ENCODE results near the gene KPNA1. TPM values are rescaled to one million over a fixed set of nuclear protein-coding genes. Genes with fewer than 3 reads are reported as not detected.

Gene KPNA1
- total RNA-seq, 1 donor from 2014 or later = 73.4 TPM

DNA sequence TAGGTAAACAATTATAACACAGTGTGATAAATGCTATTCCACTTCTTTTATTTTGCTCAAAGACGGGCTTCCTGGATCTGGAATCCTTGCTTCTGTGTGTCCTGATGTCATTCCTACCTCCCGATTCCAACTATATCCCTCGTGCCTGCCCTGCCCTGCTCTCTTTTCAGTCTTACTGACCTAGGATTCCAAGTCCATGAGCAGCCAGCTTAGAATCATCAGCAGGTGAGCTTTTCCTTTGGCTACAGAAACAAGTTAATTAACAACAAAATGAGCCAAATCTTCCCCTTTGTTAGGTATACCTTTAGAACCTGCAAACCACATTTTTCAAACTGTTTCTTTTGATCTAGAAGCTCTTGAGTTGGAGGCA lies 21.9 kb upstream of the KPNA1 start:
- peaks cover 70% of the 10 kb centered on the region for H3K36me3 Mint-ChIP-seq (ENCODE audit: unreplicated experiment)
- TF ChIP-seq, protein P1, sequence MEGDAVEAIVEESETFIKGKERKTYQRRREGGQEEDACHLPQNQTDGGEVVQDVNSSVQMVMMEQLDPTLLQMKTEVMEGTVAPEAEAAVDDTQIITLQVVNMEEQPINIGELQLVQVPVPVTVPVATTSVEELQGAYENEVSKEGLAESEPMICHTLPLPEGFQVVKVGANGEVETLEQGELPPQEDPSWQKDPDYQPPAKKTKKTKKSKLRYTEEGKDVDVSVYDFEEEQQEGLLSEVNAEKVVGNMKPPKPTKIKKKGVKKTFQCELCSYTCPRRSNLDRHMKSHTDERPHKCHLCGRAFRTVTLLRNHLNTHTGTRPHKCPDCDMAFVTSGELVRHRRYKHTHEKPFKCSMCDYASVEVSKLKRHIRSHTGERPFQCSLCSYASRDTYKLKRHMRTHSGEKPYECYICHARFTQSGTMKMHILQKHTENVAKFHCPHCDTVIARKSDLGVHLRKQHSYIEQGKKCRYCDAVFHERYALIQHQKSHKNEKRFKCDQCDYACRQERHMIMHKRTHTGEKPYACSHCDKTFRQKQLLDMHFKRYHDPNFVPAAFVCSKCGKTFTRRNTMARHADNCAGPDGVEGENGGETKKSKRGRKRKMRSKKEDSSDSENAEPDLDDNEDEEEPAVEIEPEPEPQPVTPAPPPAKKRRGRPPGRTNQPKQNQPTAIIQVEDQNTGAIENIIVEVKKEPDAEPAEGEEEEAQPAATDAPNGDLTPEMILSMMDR (IDR thresholded peaks at IDR 0.05) = no peak
- H3K4me1 Mint-ChIP-seq (ENCODE audit: unreplicated experiment) = peaks cover 3% of the 10 kb centered on the region
- H3K27ac Mint-ChIP-seq (ENCODE audit: unreplicated experiment) = no peak overlapping the region
- no peak for DNase-seq (ENCODE audit: extremely low spot score, unreplicated experiment)
- no peaks in the 10 kb centered on the region for H3K9me3 Mint-ChIP-seq (ENCODE audit: unreplicated experiment)
- no peaks in the 10 kb centered on the region for H3K27me3 Mint-ChIP-seq (ENCODE audit: unreplicated experiment)
- H3K4me3 Mint-ChIP-seq (ENCODE audit: unreplicated experiment) = no peak overlapping the region

DNA sequence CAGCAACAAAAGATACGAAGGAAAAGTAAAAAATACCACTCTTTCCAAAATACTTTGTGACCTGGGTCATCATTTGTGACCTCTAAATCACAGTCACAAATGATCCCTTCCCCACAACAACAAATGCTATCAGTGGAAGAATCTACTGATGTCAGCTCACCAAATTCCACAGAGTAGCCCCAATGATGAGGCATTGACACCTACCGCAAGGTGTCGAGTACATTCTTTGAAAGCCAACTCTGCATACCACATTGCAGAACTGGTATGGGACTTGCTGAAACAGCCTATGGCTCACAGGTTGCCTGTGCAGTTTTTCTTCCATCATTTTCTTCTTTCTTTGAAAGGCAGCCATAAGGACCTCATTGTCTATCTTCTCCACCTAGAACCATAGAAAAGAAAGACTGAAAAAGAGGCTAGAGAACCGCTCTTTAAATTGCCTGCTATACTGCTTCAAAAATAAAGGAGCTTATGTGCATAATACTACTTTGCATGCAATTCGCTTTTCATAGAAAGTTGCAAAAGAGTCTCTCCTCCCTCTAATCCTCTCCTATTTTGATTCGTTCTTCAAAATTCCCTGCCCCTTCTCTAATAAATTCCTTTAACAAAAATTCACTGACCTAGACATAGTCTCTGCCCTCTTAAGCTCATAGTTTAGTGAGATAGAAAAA lies 21.4 kb upstream of the KPNA1 start:
- H3K27me3 Mint-ChIP-seq (ENCODE audit: unreplicated experiment) = no peaks in the 10 kb centered on the region
- H3K9me3 Mint-ChIP-seq (ENCODE audit: unreplicated experiment) = no peaks in the 10 kb centered on the region
- H3K27ac Mint-ChIP-seq (ENCODE audit: unreplicated experiment) = no peak overlapping the region

DNA sequence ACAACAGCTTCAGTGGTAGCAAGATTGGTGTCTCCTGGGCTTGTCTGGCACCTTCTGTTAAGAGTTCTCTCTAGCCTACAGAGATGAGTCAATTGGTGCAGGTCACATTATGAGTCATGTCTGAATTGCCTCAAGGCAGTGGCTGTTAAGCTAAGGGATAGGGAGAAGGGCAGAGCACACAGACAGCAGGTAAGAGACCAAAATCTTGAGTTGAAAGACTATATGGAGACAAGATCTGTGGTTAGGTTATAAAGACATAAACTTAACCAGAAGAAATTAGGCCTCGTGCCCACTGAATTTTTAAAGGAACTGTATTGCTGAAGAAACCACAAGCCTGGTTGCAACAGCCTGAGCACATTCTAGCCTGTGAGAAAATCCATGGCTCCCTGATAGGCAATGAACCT lies 19.2 kb upstream of the KPNA1 start:
- no peak for DNase-seq (ENCODE audit: extremely low spot score, unreplicated experiment)
- Mint-ChIP-seq H3K9me3 (ENCODE audit: unreplicated experiment) (no peaks in the 10 kb centered on the region), H3K36me3 (ENCODE audit: unreplicated experiment) (peaks cover 61% of the 10 kb centered on the region), H3K4me3 (ENCODE audit: unreplicated experiment) (no peak overlapping the region), H3K27ac (ENCODE audit: unreplicated experiment) (no peak overlapping the region), H3K4me1 (ENCODE audit: unreplicated experiment) (peaks cover 3% of the 10 kb centered on the region), H3K27me3 (ENCODE audit: unreplicated experiment) (no peaks in the 10 kb centered on the region)
- TF ChIP-seq, protein P1 (IDR thresholded peaks at IDR 0.05) = no peak

More for the DNA sequence above, 21.4 kb upstream of the KPNA1 start:
- Mint-ChIP-seq H3K4me1 (ENCODE audit: unreplicated experiment) (peaks cover 3% of the 10 kb centered on the region), H3K4me3 (ENCODE audit: unreplicated experiment) (no peak overlapping the region), H3K36me3 (ENCODE audit: unreplicated experiment) (peaks cover 69% of the 10 kb centered on the region)
- TF ChIP-seq, protein P1 (IDR thresholded peaks at IDR 0.05) = no peak
- no peak for DNase-seq (ENCODE audit: extremely low spot score, unreplicated experiment)

DNA sequence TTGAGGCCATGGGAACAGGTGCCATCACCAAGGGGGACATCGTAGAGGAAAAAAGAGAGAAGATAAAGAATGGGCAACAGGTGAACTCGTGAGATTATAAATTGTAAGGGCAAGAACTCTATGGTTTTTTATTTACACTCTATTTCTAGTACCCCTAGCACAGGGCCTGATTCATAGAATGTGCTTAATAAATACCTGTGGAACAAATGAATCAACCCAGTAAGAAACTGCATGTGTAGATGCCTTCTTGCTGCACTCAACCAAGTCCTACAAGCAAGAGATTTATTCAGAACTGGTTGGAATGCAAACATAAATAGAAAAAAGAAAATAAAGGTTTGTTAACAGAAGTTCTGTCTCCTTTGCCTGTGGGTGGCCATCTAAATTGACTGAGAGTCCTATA lies 18.7 kb upstream of the KPNA1 start:
- H3K9me3 Mint-ChIP-seq (ENCODE audit: unreplicated experiment) = no peaks in the 10 kb centered on the region
- DNase-seq (ENCODE audit: extremely low spot score, unreplicated experiment) = no peak
- H3K36me3 Mint-ChIP-seq (ENCODE audit: unreplicated experiment) = peaks cover 56% of the 10 kb centered on the region
- no peak overlapping the region for H3K27ac Mint-ChIP-seq (ENCODE audit: unreplicated experiment)
- H3K4me3 Mint-ChIP-seq (ENCODE audit: unreplicated experiment) = no peak overlapping the region
- no peaks in the 10 kb centered on the region for H3K27me3 Mint-ChIP-seq (ENCODE audit: unreplicated experiment)
- peaks cover 3% of the 10 kb centered on the region for H3K4me1 Mint-ChIP-seq (ENCODE audit: unreplicated experiment)
- TF ChIP-seq, protein P1 (IDR thresholded peaks at IDR 0.05) = no peak

DNA sequence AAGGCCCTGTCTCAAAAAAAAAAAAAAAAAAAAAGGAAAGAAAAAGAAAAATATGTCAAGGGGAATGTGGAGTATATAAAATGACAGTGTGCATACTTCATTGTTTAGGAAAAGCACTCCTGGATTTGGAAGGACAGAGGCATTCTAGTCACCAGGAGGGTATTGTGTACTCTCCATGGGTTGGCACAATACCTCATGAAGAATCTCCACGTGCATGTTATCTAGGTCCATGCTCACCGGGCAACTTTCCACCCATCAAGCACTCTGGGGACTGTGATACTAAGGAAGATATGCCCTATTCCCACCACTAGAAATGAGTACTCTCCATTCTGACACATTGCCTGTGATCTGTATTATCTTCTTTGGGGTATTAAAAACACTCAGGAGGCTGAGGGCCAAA lies 15.4 kb upstream of the KPNA1 start:
- H3K4me3 Mint-ChIP-seq (ENCODE audit: unreplicated experiment) = no peak overlapping the region
- H3K9me3 Mint-ChIP-seq (ENCODE audit: unreplicated experiment) = no peaks in the 10 kb centered on the region
- peaks cover 2% of the 10 kb centered on the region for H3K27me3 Mint-ChIP-seq (ENCODE audit: unreplicated experiment)
- H3K27ac Mint-ChIP-seq (ENCODE audit: unreplicated experiment) = no peak overlapping the region
- DNase-seq (ENCODE audit: extremely low spot score, unreplicated experiment) = no peak
- H3K36me3 Mint-ChIP-seq (ENCODE audit: unreplicated experiment) = peaks cover 43% of the 10 kb centered on the region
- TF ChIP-seq, protein P1 (IDR thresholded peaks at IDR 0.05) = no peak
- H3K4me1 Mint-ChIP-seq (ENCODE audit: unreplicated experiment) = peaks cover 3% of the 10 kb centered on the region

All from osteocyte (in vitro differentiated cells).